Neural crest cell (in vitro differentiated cells): ENCODE measurements around the gene DNAH10. TPM values are rescaled to one million over a fixed set of nuclear protein-coding genes. Genes with fewer than 3 reads are reported as not detected.

Experiments
- DNase-seq: peaks from one replicate; pipeline ENCODE4 v3.0.0; 2021; ENCODE audit warnings: low read depth, mixed read lengths, low spot score
- H3K27ac Mint-ChIP-seq: one replicate; pipeline ENCODE4 v1.8.0; 2021; ENCODE audit warnings: mild to moderate bottlenecking, mixed read lengths; ENCODE audit not compliant: unreplicated experiment
- H3K27me3 Mint-ChIP-seq: 2 replicates; pipeline ENCODE4 v1.8.0; 2021; ENCODE audit warnings: low read depth, mild to moderate bottlenecking, mixed read lengths
- H3K36me3 Mint-ChIP-seq: 2 replicates; pipeline ENCODE4 v1.8.0; 2021; ENCODE audit warnings: low read depth, mild to moderate bottlenecking, mixed read lengths
- H3K4me1 Mint-ChIP-seq: 2 replicates; pipeline ENCODE4 v1.8.0; 2021; ENCODE audit warnings: mixed read lengths
- H3K4me3 Mint-ChIP-seq: one replicate; pipeline ENCODE4 v1.8.0; 2021; ENCODE audit warnings: mild to moderate bottlenecking, mixed read lengths
- H3K9me3 Mint-ChIP-seq: 2 replicates; pipeline ENCODE4 v1.8.0; 2021; ENCODE audit warnings: mixed read lengths
- CTCF ChIP-seq: fragments of 200-600 bp; sonication (generic); conservative IDR thresholded peaks from 2 replicates; pipeline ENCODE4 v1.5.0; 2021; ENCODE audit warnings: antibody characterized with exemption, mild to moderate bottlenecking
- total RNA-seq: library from RNA; stranded (reverse); gene quantifications from 2 replicates; pipeline ENCODE4 v1.2.1, GENCODE V29; 2021

The DNAH10 gene
- total RNA-seq, 1 donor from 2014 or later = 1.1 TPM

- Mint-ChIP-seq H3K36me3 (peaks cover 7% of the 10 kb centered on the region), H3K9me3 (no peaks in the 10 kb centered on the region), H3K4me3 (no peak overlapping the region), H3K27ac (no peak overlapping the region), H3K4me1 (peaks cover 8% of the 10 kb centered on the region), H3K27me3 (peaks cover 12% of the 10 kb centered on the region)
- no peak for TF ChIP-seq CTCF
- no peak for DNase-seq
Observed at GRCh38 chr12:123757561-123757960, 4.5 kb upstream of the DNAH10 start.

GRCh38 chr12:123760267-123760938, 1.7 kb upstream of the DNAH10 start:
- no peak for TF ChIP-seq CTCF
- peaks cover 24% of the 10 kb centered on the region for H3K27me3 Mint-ChIP-seq
- no peak overlapping the region for H3K27ac Mint-ChIP-seq
- peaks cover 5% of the 10 kb centered on the region for H3K36me3 Mint-ChIP-seq
- no peaks in the 10 kb centered on the region for H3K9me3 Mint-ChIP-seq
- no peak for DNase-seq
- H3K4me3 Mint-ChIP-seq = no peak overlapping the region
- H3K4me1 Mint-ChIP-seq = peaks cover 8% of the 10 kb centered on the region

GRCh38 chr12:123762715-123763052, 583 bp downstream of the DNAH10 start:
- Mint-ChIP-seq H3K4me1 (peaks cover 8% of the 10 kb centered on the region), H3K27ac (no peak overlapping the region), H3K9me3 (no peaks in the 10 kb centered on the region), H3K36me3 (peaks cover 2% of the 10 kb centered on the region), H3K4me3 (peak overlapping the region; percentile 75), H3K27me3 (peaks cover 24% of the 10 kb centered on the region)
- no peak for DNase-seq
- TF ChIP-seq CTCF = no peak

- no peak overlapping the region for H3K4me3 Mint-ChIP-seq
- no peak for DNase-seq
- H3K9me3 Mint-ChIP-seq = no peaks in the 10 kb centered on the region
Observed at GRCh38 chr12:123763093-123763492, 992 bp downstream of the DNAH10 start.

GRCh38 chr12:123764109-123764508, 2.0 kb downstream of the DNAH10 start:
- Mint-ChIP-seq H3K27me3 (peaks cover 24% of the 10 kb centered on the region), H3K4me1 (peaks cover 8% of the 10 kb centered on the region), H3K36me3 (peaks cover 2% of the 10 kb centered on the region), H3K4me3 (peak overlapping the region; percentile 48), H3K27ac (no peak overlapping the region), H3K9me3 (no peaks in the 10 kb centered on the region)
- no peak for DNase-seq
- TF ChIP-seq CTCF = no peak

More at GRCh38 chr12:123763093-123763492, 992 bp downstream of the DNAH10 start:
- no peak for TF ChIP-seq CTCF
- Mint-ChIP-seq H3K27me3 (peaks cover 24% of the 10 kb centered on the region), H3K27ac (no peak overlapping the region), H3K4me1 (peaks cover 8% of the 10 kb centered on the region), H3K36me3 (peaks cover 2% of the 10 kb centered on the region)
